Measurements from ENCODE around the gene EIF3J. TPM values are rescaled to one million over a fixed set of nuclear protein-coding genes. Genes with fewer than 3 reads are reported as not detected.

Gene EIF3J
- total RNA-seq, 1 experiment from 2014 or later = 117 TPM

DNA sequence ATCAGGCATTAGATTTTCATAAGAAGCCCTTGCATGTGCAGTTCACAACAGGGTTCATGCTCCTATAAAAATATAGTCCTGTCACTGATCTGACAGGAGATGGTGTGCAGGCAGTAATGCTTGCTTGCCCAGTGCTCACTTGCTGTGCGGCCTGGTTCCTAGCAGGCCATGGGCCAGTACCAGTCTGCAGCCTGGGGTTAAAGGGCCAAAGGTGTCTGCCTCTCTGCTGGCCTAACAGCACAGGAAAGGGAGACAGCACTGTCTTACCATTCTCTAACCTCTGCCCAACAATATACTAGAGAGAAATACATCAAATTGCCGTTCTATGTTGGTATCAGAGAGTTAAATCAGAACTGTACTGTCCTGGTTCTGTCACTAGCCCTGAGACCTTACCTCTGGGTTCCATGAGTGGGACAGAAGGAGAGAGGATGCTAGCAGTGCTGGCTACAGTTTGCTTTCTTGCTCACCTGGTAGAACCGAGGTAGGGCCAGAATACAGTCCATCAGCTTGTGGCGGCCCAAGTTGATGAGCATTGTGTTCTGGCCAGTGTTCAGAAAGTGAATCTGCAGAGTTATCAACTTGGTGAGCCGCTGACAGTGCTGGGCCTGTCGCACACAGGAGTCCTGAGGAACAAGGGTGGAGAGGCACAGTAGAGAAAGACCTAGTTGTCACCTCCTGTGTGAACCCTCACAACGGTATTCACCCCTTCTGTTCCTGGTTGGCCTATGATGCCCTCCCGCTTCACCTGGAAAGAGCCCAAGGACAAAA lies 28.6 kb downstream of the EIF3J start:
- Histone ChIP-seq H3K4me2 (no peak overlapping the region), H3K36me3 (ENCODE audit: low read depth) (peaks cover 29% of the 10 kb centered on the region; the same call in 1 of the 2 replicates), H3K4me3 (no peak overlapping the region), H3K9me3 (ENCODE audit: insufficient read depth, low read depth) (no peaks in the 10 kb centered on the region), H3F3A (ENCODE audit: insufficient read depth, low read depth) (peaks cover 15% of the 10 kb centered on the region; the same call in 1 of the 2 replicates), H3K4me1 (replicated peaks; ENCODE audit: insufficient read depth) (no peaks in the 10 kb centered on the region), H3K9me2 (ENCODE audit: insufficient read depth) (no peaks in the 10 kb centered on the region), H2AFZ (no peak overlapping the region), H3K27me3 (ENCODE audit: insufficient read depth, low read depth) (no peaks in the 10 kb centered on the region), H3K27ac (no peak overlapping the region), H3K79me2 (ENCODE audit: low read depth) (no peaks in the 10 kb centered on the region), H4K20me1 (ENCODE audit: insufficient read depth) (no peaks in the 10 kb centered on the region; the same call in 1 of the 2 replicates)
- POLR2A ChIA-PET (ENCODE audit: unreplicated experiment) = no interaction called here
- BruUV-seq (replicated peaks) = no TSS peak
- DNase-seq = no peak
- intact Hi-C loops (cut with micrococcal nuclease; ENCODE audit: unreplicated experiment) = no loop called here
- CTCF ChIA-PET = no interaction called here
- TF ChIP-seq, protein P1, sequence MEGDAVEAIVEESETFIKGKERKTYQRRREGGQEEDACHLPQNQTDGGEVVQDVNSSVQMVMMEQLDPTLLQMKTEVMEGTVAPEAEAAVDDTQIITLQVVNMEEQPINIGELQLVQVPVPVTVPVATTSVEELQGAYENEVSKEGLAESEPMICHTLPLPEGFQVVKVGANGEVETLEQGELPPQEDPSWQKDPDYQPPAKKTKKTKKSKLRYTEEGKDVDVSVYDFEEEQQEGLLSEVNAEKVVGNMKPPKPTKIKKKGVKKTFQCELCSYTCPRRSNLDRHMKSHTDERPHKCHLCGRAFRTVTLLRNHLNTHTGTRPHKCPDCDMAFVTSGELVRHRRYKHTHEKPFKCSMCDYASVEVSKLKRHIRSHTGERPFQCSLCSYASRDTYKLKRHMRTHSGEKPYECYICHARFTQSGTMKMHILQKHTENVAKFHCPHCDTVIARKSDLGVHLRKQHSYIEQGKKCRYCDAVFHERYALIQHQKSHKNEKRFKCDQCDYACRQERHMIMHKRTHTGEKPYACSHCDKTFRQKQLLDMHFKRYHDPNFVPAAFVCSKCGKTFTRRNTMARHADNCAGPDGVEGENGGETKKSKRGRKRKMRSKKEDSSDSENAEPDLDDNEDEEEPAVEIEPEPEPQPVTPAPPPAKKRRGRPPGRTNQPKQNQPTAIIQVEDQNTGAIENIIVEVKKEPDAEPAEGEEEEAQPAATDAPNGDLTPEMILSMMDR (conservative IDR thresholded peaks at IDR 0.05) = no peak
- no peak for TF ChIP-seq EZH2 (IDR thresholded peaks at IDR 0.05; ENCODE audit: low read depth)

DNA sequence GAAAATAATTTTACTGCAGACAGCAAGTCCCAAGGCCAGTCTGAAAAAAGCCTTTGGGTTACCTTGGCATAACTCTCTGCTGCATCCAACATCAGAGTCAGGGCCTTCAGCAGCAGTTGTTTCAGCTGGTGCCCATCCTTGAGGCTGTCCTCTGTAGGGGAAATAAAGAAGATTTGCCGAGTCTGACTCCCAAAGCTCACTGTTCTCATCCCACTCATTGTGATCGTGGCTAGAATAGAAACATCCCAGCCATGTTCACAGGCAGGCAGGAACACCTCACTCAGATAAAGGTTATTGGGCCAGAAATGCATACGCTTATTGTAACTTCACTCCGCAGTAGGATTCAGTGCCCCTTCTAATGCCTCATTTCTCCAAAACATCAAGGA lies 29.2 kb downstream of the EIF3J start:
- H3K36me3 ChIP-seq (ENCODE audit: low read depth) = peaks cover 29% of the 10 kb centered on the region; the same call in 1 of the 2 replicates
- H2AFZ ChIP-seq = no peak overlapping the region
- H3K9me2 ChIP-seq (ENCODE audit: insufficient read depth) = no peaks in the 10 kb centered on the region

DNA sequence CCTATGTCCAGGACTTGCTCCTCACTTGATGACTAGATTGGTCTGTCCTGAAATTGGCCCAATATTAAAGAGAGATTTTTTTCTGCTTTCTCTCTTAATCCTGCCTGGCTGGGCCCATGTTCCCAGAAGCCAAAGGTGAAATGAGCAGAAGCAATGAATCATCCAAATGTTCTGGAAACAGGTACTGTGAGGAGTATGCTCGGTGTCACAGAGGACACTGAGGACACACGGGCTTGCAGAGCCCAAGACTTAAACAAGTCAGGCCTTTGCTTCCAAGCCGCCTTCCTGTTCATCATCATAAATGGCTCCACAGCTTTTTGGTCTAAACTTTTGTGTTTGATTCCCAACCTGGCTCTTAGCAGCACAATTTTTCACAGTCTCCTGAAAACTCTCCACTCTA lies 31.4 kb downstream of the EIF3J start:
- Histone ChIP-seq H3K4me2 (no peak overlapping the region), H3K9me3 (ENCODE audit: insufficient read depth, low read depth) (no peaks in the 10 kb centered on the region), H3K9me2 (ENCODE audit: insufficient read depth) (no peaks in the 10 kb centered on the region), H3F3A (ENCODE audit: insufficient read depth, low read depth) (peaks cover 15% of the 10 kb centered on the region; the same call in 1 of the 2 replicates), H3K36me3 (ENCODE audit: low read depth) (peaks cover 23% of the 10 kb centered on the region; the same call in 1 of the 2 replicates), H3K4me1 (replicated peaks; ENCODE audit: insufficient read depth) (no peaks in the 10 kb centered on the region), H4K20me1 (ENCODE audit: insufficient read depth) (no peaks in the 10 kb centered on the region), H3K27ac (no peak overlapping the region), H3K79me2 (ENCODE audit: low read depth) (no peaks in the 10 kb centered on the region), H2AFZ (no peak overlapping the region), H3K27me3 (ENCODE audit: insufficient read depth, low read depth) (no peaks in the 10 kb centered on the region), H3K4me3 (no peak overlapping the region)
- POLR2A ChIA-PET (ENCODE audit: unreplicated experiment) = no interaction called here
- no peak for DNase-seq
- no TSS peak for BruUV-seq (replicated peaks)
- TF ChIP-seq EZH2 (IDR thresholded peaks at IDR 0.05; ENCODE audit: low read depth) = no peak
- TF ChIP-seq, protein P1 (conservative IDR thresholded peaks at IDR 0.05) = no peak
- intact Hi-C loops (cut with micrococcal nuclease; ENCODE audit: unreplicated experiment) = no loop called here
- CTCF ChIA-PET = no interaction called here

More for the DNA sequence above, 29.2 kb downstream of the EIF3J start:
- no peaks in the 10 kb centered on the region for H3K4me1 ChIP-seq (replicated peaks; ENCODE audit: insufficient read depth)
- no peaks in the 10 kb centered on the region for H3K27me3 ChIP-seq (ENCODE audit: insufficient read depth, low read depth)
- ChIA-PET POLR2A (ENCODE audit: unreplicated experiment) (no interaction called here), CTCF (no interaction called here)
- peaks cover 15% of the 10 kb centered on the region; the same call in 1 of the 2 replicates for H3F3A ChIP-seq (ENCODE audit: insufficient read depth, low read depth)
- H4K20me1 ChIP-seq (ENCODE audit: insufficient read depth) = no peaks in the 10 kb centered on the region; the same call in 1 of the 2 replicates
- no peak overlapping the region for H3K27ac ChIP-seq
- DNase-seq = no peak
- H3K9me3 ChIP-seq (ENCODE audit: insufficient read depth, low read depth) = no peaks in the 10 kb centered on the region
- no peak overlapping the region for H3K4me2 ChIP-seq
- no peak overlapping the region for H3K4me3 ChIP-seq
- no peak for TF ChIP-seq EZH2 (IDR thresholded peaks at IDR 0.05; ENCODE audit: low read depth)
- TF ChIP-seq, protein P1 (conservative IDR thresholded peaks at IDR 0.05) = no peak
- BruUV-seq (replicated peaks) = no TSS peak
- intact Hi-C loops (cut with micrococcal nuclease; ENCODE audit: unreplicated experiment) = no loop called here
- H3K79me2 ChIP-seq (ENCODE audit: low read depth) = no peaks in the 10 kb centered on the region
